VCaP (cell line): ENCODE data around the gene CANT1.
A peak's percentile ranks its signal among the peaks of the same experiment; 100 is the strongest.

ENCODE experiments used
- H3K27ac ChIP-seq: fragments of 450-650 bp; 2 replicates; pipeline ENCODE4 v1.5.1; 2017
- CTCF ChIP-seq: fragments of 450-650 bp; conservative IDR thresholded peaks from 2 replicates; pipeline ENCODE4 v1.5.1; 2017; ENCODE audit warnings: mild to moderate bottlenecking, moderate library complexity

The CANT1 gene

GRCh38 chr17:79019632-79020584 lies 10.3 kb upstream of the CANT1 start:
- TF ChIP-seq CTCF: peak; percentile 77
- peak overlapping the region; percentile 93 for H3K27ac ChIP-seq

- TF ChIP-seq CTCF: no peak
- H3K27ac ChIP-seq: no peak overlapping the region; the same call in 1 of the 2 replicates
Measured at GRCh38 chr17:79019261-79019631, 9.7 kb upstream of the CANT1 start.

- no peak for TF ChIP-seq CTCF
- no peak overlapping the region for H3K27ac ChIP-seq
Measured at GRCh38 chr17:79018370-79018695, 8.8 kb upstream of the CANT1 start.

- no peak overlapping the region for H3K27ac ChIP-seq
- no peak for TF ChIP-seq CTCF
Measured at GRCh38 chr17:79017546-79018369, 8.2 kb upstream of the CANT1 start.

- TF ChIP-seq CTCF: no peak
- no peak overlapping the region for H3K27ac ChIP-seq
Measured at GRCh38 chr17:79014158-79014758, 4.7 kb upstream of the CANT1 start.

GRCh38 chr17:79012563-79013134 lies 3.1 kb upstream of the CANT1 start:
- no peak for TF ChIP-seq CTCF
- H3K27ac ChIP-seq: no peak overlapping the region
